ENCODE measurements around the gene TGFB3.

TGFB3 gene

DNA sequence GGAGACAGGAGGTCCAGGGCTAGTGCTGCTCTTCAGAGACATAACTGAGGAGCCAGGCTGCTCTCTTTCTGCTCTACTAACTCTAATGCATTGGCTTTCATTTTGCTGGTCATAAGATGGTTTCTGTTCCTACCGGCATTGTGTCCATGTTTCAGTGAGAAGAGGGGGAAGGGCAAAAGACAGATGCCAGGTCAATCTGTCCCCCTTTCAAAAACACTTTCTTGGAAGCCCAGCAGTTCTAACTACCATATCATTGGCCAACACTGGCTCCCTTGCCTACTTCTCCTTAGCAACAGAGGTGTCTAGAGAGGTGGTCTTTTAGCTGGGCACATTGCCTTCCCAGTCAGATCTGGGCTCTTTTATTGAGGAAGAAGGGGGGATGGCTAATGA, 63.9 kb downstream of the TGFB3 start:
- no peaks in the 10 kb centered on the region for H3K4me1 ChIP-seq (ENCODE audit: control insufficient read depth in 1 of 2, insufficient read depth in 1 of 2, low read depth in 1 of 2, low read length in 1 of 2)
- TF ChIP-seq, protein P1, sequence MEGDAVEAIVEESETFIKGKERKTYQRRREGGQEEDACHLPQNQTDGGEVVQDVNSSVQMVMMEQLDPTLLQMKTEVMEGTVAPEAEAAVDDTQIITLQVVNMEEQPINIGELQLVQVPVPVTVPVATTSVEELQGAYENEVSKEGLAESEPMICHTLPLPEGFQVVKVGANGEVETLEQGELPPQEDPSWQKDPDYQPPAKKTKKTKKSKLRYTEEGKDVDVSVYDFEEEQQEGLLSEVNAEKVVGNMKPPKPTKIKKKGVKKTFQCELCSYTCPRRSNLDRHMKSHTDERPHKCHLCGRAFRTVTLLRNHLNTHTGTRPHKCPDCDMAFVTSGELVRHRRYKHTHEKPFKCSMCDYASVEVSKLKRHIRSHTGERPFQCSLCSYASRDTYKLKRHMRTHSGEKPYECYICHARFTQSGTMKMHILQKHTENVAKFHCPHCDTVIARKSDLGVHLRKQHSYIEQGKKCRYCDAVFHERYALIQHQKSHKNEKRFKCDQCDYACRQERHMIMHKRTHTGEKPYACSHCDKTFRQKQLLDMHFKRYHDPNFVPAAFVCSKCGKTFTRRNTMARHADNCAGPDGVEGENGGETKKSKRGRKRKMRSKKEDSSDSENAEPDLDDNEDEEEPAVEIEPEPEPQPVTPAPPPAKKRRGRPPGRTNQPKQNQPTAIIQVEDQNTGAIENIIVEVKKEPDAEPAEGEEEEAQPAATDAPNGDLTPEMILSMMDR (IDR thresholded peaks at IDR 0.05): no peak

DNA sequence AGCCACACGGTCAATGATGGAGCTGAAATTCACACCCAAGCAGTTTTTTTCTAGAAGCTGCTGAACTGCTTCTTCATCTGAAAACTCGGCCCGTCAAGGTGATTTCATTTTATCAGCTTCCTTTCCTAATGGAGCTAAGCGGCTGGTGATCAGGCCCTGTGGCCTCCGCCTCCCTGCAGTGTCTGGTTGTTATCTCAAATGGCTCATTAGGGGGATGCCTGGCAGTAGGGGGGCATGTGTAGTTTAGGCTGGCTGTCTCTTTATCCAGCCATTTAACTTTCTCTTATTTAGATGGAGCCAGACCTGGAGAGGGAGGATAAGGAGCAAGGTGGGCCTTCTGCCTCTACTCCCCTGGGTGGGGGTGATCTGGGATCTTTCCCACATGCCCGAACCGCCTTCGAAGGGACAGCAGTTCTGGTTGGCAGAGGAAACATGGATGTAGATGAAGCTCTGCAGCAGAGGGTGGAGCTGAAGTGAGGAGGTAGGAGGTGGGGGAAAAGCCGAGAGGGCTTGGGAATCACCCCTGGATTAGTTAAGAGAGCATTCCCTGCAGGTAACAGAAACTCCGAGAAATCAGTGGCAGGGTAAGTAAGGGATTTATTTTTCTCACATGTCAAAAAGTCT, 64.4 kb downstream of the TGFB3 start:
- H3K36me3 ChIP-seq: no peaks in the 10 kb centered on the region
- H3K27me3 ChIP-seq: no peaks in the 10 kb centered on the region
- H3K9me3 ChIP-seq: no peaks in the 10 kb centered on the region
- no peak overlapping the region for H3K4me3 ChIP-seq (ENCODE audit: low read depth in 1 of 2, low read length in 1 of 2)
- H3K27ac ChIP-seq: no peak overlapping the region
- TF ChIP-seq, protein P1 (IDR thresholded peaks at IDR 0.05): no peak
- H3K4me1 ChIP-seq (ENCODE audit: control insufficient read depth in 1 of 2, insufficient read depth in 1 of 2, low read depth in 1 of 2, low read length in 1 of 2): no peaks in the 10 kb centered on the region

More for the DNA sequence above, 63.9 kb downstream of the TGFB3 start:
- Histone ChIP-seq H3K36me3 (no peaks in the 10 kb centered on the region), H3K27me3 (no peaks in the 10 kb centered on the region), H3K4me3 (ENCODE audit: low read depth in 1 of 2, low read length in 1 of 2) (no peak overlapping the region), H3K9me3 (no peaks in the 10 kb centered on the region), H3K27ac (no peak overlapping the region)

DNA sequence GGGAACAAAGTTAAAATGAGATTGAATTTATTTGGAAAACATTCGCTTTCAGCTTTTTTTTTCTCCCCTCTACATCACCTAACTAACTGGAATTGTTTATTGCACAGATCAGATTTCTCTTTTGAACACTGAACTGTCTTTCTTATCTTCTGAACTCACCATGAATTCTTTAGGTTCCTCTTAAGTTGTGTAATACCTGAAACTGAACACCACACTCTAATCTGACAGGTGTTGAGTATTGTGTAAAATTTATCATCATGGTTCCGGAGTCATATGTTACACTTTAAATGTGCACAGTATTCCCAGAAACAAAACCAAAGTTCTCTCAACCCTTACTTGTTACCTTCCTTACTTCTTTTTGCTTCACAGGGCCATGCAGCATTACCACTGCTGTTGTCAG, 66.8 kb downstream of the TGFB3 start:
- H3K4me1 ChIP-seq (ENCODE audit: control insufficient read depth in 1 of 2, insufficient read depth in 1 of 2, low read depth in 1 of 2, low read length in 1 of 2): no peaks in the 10 kb centered on the region
- no peaks in the 10 kb centered on the region for H3K36me3 ChIP-seq
- TF ChIP-seq, protein P1 (IDR thresholded peaks at IDR 0.05): no peak
- no peaks in the 10 kb centered on the region for H3K9me3 ChIP-seq
- H3K4me3 ChIP-seq (ENCODE audit: low read depth in 1 of 2, low read length in 1 of 2): no peak overlapping the region
- no peaks in the 10 kb centered on the region for H3K27me3 ChIP-seq
- H3K27ac ChIP-seq: no peak overlapping the region

DNA sequence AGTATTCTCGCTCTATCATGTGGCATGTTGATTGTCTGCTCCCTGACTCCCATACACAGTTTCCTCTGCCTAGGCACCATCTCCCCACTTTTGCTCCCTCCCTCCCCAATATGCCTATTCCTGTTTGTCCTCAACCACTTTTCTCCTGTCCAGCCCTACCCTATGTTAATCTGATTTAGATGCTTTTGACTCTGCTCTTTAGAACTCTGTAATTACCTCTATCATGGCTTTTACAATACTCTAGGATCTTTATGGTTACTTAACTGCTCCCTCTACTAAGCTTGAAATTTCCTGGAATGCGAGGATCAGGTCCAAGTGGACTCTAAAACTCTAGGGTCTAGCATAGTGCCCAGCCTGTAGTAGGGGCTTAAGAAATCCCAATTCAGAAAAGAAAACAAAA, 68.6 kb downstream of the TGFB3 start:
- TF ChIP-seq, protein P1 (IDR thresholded peaks at IDR 0.05): no peak
- H3K36me3 ChIP-seq: no peaks in the 10 kb centered on the region
- no peak overlapping the region for H3K4me3 ChIP-seq (ENCODE audit: low read depth in 1 of 2, low read length in 1 of 2)
- no peak overlapping the region for H3K27ac ChIP-seq
- no peaks in the 10 kb centered on the region for H3K4me1 ChIP-seq (ENCODE audit: control insufficient read depth in 1 of 2, insufficient read depth in 1 of 2, low read depth in 1 of 2, low read length in 1 of 2)
- no peaks in the 10 kb centered on the region for H3K27me3 ChIP-seq
- H3K9me3 ChIP-seq: no peaks in the 10 kb centered on the region

DNA sequence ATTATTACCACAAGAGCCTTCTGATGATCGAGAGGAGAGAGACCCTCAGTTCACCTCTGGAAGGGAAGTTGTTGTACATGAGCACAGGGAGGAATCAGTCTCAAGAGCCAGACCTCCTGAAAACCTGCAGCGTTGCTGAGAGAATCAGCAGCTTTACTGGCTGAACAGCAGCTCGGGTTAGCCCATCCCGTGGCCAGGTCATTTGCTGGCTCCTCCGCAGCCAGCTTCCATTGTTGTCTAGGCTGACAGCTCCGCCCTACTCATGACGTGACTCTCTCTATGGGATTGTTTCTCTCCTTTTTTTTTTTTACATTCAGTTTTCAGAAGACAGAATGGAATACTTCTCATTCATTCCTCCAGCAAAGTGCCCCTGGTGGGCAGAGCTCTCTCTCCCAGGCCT, 69.9 kb downstream of the TGFB3 start:
- TF ChIP-seq, protein P1 (IDR thresholded peaks at IDR 0.05): no peak
- Histone ChIP-seq H3K36me3 (no peaks in the 10 kb centered on the region), H3K27me3 (no peaks in the 10 kb centered on the region), H3K9me3 (no peaks in the 10 kb centered on the region), H3K4me3 (ENCODE audit: low read depth in 1 of 2, low read length in 1 of 2) (no peak overlapping the region), H3K4me1 (ENCODE audit: control insufficient read depth in 1 of 2, insufficient read depth in 1 of 2, low read depth in 1 of 2, low read length in 1 of 2) (no peaks in the 10 kb centered on the region), H3K27ac (no peak overlapping the region)
